ENCODE data around the gene XRN2.

DNA sequence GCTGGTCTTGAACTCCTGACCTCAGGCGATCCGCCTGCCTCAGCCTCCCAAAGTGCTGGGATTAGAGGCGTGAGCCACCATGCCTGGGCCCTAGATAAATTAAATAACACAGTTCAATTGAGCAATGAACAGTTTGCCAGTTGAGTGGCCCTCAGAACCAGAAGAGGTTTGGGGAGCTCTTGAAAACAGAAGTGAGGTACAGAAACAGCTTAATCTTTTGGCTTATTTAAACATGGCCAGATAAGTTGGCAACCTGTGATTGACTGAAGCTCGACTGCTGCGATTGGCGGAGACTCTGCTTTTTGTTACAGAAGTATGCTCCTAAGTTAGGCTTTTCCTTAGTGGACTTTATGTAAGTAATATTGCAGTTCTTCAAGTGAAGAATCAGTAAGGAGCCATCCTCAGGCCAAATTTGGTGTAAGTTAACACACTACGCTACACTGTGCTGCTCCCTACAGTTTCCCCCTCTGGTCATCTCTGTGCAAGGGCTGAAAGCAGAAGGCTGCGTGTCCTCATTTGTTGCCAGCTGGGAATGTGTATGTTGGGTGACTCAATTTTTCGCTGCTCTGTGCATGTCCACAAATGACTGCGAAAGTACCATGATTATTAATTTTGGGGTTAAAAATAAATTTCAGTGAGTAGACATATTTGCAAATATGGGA, 9.8 kb downstream of the XRN2 start:
- TF ChIP-seq, protein P1, sequence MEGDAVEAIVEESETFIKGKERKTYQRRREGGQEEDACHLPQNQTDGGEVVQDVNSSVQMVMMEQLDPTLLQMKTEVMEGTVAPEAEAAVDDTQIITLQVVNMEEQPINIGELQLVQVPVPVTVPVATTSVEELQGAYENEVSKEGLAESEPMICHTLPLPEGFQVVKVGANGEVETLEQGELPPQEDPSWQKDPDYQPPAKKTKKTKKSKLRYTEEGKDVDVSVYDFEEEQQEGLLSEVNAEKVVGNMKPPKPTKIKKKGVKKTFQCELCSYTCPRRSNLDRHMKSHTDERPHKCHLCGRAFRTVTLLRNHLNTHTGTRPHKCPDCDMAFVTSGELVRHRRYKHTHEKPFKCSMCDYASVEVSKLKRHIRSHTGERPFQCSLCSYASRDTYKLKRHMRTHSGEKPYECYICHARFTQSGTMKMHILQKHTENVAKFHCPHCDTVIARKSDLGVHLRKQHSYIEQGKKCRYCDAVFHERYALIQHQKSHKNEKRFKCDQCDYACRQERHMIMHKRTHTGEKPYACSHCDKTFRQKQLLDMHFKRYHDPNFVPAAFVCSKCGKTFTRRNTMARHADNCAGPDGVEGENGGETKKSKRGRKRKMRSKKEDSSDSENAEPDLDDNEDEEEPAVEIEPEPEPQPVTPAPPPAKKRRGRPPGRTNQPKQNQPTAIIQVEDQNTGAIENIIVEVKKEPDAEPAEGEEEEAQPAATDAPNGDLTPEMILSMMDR (IDR thresholded peaks at IDR 0.05; ENCODE audit: poor library complexity) = no peak
- TF ChIP-seq EZH2 (IDR thresholded peaks at IDR 0.05; ENCODE audit: borderline replicate concordance) (no peak), EZH2phosphoT487 (IDR thresholded peaks at IDR 0.05; ENCODE audit: low read depth, severe bottlenecking, unreplicated experiment) (no peak)

All from hepatocyte (in vitro differentiated cells).